Measurements from ENCODE around the gene NIBAN1.
"Not testable (repeated sequence)": the region's sequence is repeated elsewhere in the genome, so short reads cannot be mapped to it uniquely, and the experiment has no call there.

- not testable (repeated sequence) for TF ChIP-seq EZH2phosphoT487 (IDR thresholded peaks at IDR 0.05; ENCODE audit: low read depth, severe bottlenecking, unreplicated experiment); EZH2 (IDR thresholded peaks at IDR 0.05; ENCODE audit: borderline replicate concordance); CTCF (IDR thresholded peaks at IDR 0.05; ENCODE audit: poor library complexity)
Measured at GRCh38 chr1:184957901-184958300, 16.4 kb downstream of the NIBAN1 start.
